Uterus (tissue), 4 donors: ENCODE measurements around the gene CCR9. TPM values are rescaled to one million over a fixed set of nuclear protein-coding genes. Genes with fewer than 3 reads are reported as not detected.

Experiments used
- DNase-seq, 2 donors: peaks; one replicate each; pipeline ENCODE4 v3.0.0-alpha.2; 2019 to 2020
- H3K27ac ChIP-seq, 2 donors: fragments of 200-600 bp; sonication (generic); 1 replicate in 1 of 2; 2 replicates in 1 of 2; pipeline ENCODE4 v1.5.1; 2016 to 2018
- H3K27me3 ChIP-seq, 2 donors: fragments of 200-600 bp; sonication (generic); one replicate each; pipeline ENCODE4 v1.5.1; 2018 to 2019; ENCODE audit warnings: control low read depth in 1 of 2
- H3K36me3 ChIP-seq, 2 donors: fragments of 200-600 bp; sonication (generic); one replicate each; pipeline ENCODE4 v1.5.1; 2019; ENCODE audit warnings: control low read depth in 1 of 2
- H3K4me1 ChIP-seq, 2 donors: fragments of 200-600 bp; sonication (generic); one replicate each; pipeline ENCODE4 v1.5.1; 2018 to 2019; ENCODE audit warnings: control low read depth in 1 of 2
- H3K4me3 ChIP-seq, 2 donors: fragments of 200-600 bp; sonication (generic); 1 replicate in 1 of 2; 2 replicates in 1 of 2; pipeline ENCODE4 v1.5.1; 2018 to 2019; ENCODE audit warnings: mild to moderate bottlenecking in 1 of 2
- H3K9me3 ChIP-seq, 2 donors: fragments of 200-600 bp; sonication (generic); one replicate each; pipeline ENCODE4 v1.5.1; 2019; ENCODE audit warnings: control low read depth in 1 of 2
- POLR2A ChIP-seq, 2 donors: fragments of 450-650 bp; IDR thresholded peaks; one replicate each; pipeline ENCODE4 v1.6.1; 2016; ENCODE audit warnings: antibody characterized with exemption in 2 of 2, mild to moderate bottlenecking in 1 of 2, moderate library complexity in 1 of 2
- intact Hi-C: fragments of 100-400 bp; cut with DNase I; formaldehyde crosslinking; loops from one replicate; pipeline ENCODE4 v1.15.1; 2023; ENCODE audit warnings: low total_unique reads
- total RNA-seq, 4 donors: library from RNA; depleted of rRNA in 3 of 4; stranded (reverse); fragments of >200 nt in 3 of 4; gene quantifications; one replicate each; pipeline versions ENCODE4 v1.1.0 to v1.2.4, GENCODE V29; 2014 to 2023
- TF ChIP-seq, protein P1 (sequence below), 4 experiments: fragments of 200-600 bp in 2 of 4; fragments of 450-650 bp in 2 of 4; sonication (generic) in 2 of 4; IDR thresholded peaks; one replicate each; pipeline ENCODE4 v1.5.1; 2016 to 2019; ENCODE audit warnings: antibody characterized with exemption in 4 of 4, mild to moderate bottlenecking in 2 of 4, moderate library complexity in 1 of 4
- donor health status: DM: yes; HTN: yes; CAD: no.

CCR9 gene
- total RNA-seq, 4 donors from 2014 or later, result 0.14 TPM; not detected in 3

GRCh38 chr3:45865563-45865962 lies 20.8 kb upstream of the CCR9 start:
- intact Hi-C loops, result no loop called here
- TF ChIP-seq, protein P1, sequence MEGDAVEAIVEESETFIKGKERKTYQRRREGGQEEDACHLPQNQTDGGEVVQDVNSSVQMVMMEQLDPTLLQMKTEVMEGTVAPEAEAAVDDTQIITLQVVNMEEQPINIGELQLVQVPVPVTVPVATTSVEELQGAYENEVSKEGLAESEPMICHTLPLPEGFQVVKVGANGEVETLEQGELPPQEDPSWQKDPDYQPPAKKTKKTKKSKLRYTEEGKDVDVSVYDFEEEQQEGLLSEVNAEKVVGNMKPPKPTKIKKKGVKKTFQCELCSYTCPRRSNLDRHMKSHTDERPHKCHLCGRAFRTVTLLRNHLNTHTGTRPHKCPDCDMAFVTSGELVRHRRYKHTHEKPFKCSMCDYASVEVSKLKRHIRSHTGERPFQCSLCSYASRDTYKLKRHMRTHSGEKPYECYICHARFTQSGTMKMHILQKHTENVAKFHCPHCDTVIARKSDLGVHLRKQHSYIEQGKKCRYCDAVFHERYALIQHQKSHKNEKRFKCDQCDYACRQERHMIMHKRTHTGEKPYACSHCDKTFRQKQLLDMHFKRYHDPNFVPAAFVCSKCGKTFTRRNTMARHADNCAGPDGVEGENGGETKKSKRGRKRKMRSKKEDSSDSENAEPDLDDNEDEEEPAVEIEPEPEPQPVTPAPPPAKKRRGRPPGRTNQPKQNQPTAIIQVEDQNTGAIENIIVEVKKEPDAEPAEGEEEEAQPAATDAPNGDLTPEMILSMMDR (IDR thresholded peaks at IDR 0.05), result no peak
- no peak for TF ChIP-seq POLR2A (IDR thresholded peaks at IDR 0.05)
- H3K27ac ChIP-seq, result no peak overlapping the region
- no peak overlapping the region for H3K4me3 ChIP-seq
- DNase-seq, result no peak
- no peaks in the 10 kb centered on the region for H3K27me3 ChIP-seq
- H3K36me3 ChIP-seq, result no peaks in the 10 kb centered on the region
- no peaks in the 10 kb centered on the region for H3K4me1 ChIP-seq
- peaks cover 0 to 3% of the 10 kb centered on the region in 2 donors for H3K9me3 ChIP-seq

GRCh38 chr3:45868213-45868612 lies 18.1 kb upstream of the CCR9 start:
- TF ChIP-seq POLR2A (IDR thresholded peaks at IDR 0.05), result no peak
- TF ChIP-seq, protein P1 (IDR thresholded peaks at IDR 0.05), result no peak
- intact Hi-C loops, result no loop called here
- no peaks in the 10 kb centered on the region for H3K36me3 ChIP-seq
- DNase-seq, result no peak
- no peaks in the 10 kb centered on the region for H3K27me3 ChIP-seq
- H3K27ac ChIP-seq, result no peak overlapping the region
- H3K4me1 ChIP-seq, result no peaks in the 10 kb centered on the region
- peaks cover 0 to 3% of the 10 kb centered on the region in 2 donors for H3K9me3 ChIP-seq
- H3K4me3 ChIP-seq, result no peak overlapping the region

DNA sequence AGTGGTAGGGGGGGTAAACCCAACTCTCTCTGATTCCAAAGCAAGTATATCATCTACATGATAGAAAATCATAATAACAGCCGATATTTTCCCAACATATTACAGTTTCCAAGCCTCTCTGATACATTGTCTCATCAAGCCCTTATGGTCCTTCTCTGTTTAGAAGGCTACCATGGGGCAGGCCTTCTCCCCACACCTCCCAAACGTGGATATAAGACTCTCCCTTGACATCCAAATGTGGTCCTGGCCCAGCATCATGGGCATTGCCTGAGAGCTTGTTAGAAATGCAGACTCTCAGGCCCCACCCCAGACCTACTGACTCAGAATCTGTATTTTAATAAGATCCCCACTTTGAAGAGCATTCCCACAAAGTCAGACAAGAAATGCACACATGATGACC lies 17.7 kb upstream of the CCR9 start:
- H3K4me3 ChIP-seq, result no peak overlapping the region
- no peak overlapping the region for H3K27ac ChIP-seq
- intact Hi-C loops, result no loop called here

DNA sequence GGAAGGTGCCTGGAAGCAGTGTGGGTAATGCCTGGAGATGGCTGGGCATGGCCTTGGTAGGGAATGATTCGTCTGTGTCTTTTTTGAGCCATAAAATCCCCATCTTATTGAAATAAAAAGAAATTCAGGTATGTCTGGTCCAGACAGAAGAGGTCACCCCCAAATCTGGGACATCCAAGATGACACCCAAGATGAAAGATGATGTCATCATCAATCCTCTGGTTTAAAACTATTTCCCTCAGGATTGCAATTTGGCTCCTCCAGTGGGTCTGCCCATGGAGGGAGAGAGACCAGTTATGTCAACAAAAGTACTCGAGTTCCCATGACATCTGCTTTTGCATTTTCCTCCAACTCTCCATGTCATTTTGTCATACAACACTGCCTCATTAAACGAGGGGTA lies 16.7 kb upstream of the CCR9 start:
- Histone ChIP-seq H3K4me3 (no peak overlapping the region), H3K27me3 (no peaks in the 10 kb centered on the region), H3K9me3 (peaks cover 0 to 3% of the 10 kb centered on the region in 2 donors), H3K36me3 (no peaks in the 10 kb centered on the region), H3K27ac (no peak overlapping the region), H3K4me1 (no peaks in the 10 kb centered on the region)
- TF ChIP-seq, protein P1 (IDR thresholded peaks at IDR 0.05), result no peak
- TF ChIP-seq POLR2A (IDR thresholded peaks at IDR 0.05), result no peak
- DNase-seq, result no peak
- intact Hi-C loops, result no loop called here

More for the DNA sequence above, 17.7 kb upstream of the CCR9 start:
- H3K4me1 ChIP-seq, result no peaks in the 10 kb centered on the region
- no peaks in the 10 kb centered on the region for H3K27me3 ChIP-seq
- no peak for DNase-seq
- no peaks in the 10 kb centered on the region for H3K36me3 ChIP-seq
- TF ChIP-seq POLR2A (IDR thresholded peaks at IDR 0.05), result no peak
- TF ChIP-seq, protein P1 (IDR thresholded peaks at IDR 0.05), result no peak
- H3K9me3 ChIP-seq, result peaks cover 0 to 2% of the 10 kb centered on the region in 2 donors

DNA sequence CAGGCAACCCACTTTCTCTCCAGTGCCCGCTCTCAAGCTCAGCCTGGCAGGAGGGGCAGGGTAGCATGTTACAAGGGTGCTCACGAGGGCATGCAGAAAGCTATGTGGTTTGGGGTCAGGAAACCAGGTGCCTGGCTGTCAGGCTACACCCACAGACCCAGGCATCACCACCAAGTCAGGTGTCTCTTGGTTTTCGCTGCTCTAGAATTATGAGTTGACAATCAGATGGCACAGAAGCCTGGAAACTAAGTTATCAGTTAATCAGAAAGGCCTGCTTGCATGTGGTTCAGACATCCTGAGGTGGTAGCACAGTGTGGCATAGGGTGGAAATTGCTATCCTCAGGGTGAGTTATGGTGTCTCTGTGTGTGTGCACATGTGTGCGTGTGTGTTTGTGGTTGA lies 16.2 kb upstream of the CCR9 start:
- Histone ChIP-seq H3K27me3 (no peaks in the 10 kb centered on the region), H3K9me3 (peaks cover 0 to 3% of the 10 kb centered on the region in 2 donors), H3K4me3 (no peak overlapping the region), H3K4me1 (no peaks in the 10 kb centered on the region), H3K36me3 (no peaks in the 10 kb centered on the region), H3K27ac (no peak overlapping the region)
- no peak for TF ChIP-seq POLR2A (IDR thresholded peaks at IDR 0.05)
- no peak for DNase-seq
- intact Hi-C loops, result no loop called here

DNA sequence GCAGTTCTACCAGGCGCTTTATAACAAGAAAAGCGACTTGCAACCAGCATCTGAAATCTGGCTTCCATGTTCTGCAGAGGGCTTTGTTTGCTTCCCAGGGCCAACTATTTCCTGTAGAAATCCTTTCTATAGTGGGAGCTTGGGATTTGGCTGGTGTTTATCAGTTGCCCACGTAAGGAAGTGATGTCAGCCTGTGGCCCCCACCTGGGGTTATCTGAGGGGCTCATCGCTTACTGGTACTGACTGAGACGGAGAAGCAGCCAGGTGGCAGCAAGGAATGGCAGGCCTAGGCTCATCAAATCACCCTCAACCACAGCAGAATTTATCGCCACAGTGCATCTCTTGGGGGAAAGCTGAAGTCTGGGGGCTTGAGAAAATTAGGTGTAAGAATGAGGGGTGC lies 14.6 kb upstream of the CCR9 start:
- Histone ChIP-seq H3K4me1 (no peaks in the 10 kb centered on the region), H3K36me3 (no peaks in the 10 kb centered on the region), H3K9me3 (peaks cover 0 to 3% of the 10 kb centered on the region in 2 donors), H3K27ac (no peak overlapping the region), H3K27me3 (no peaks in the 10 kb centered on the region), H3K4me3 (no peak overlapping the region)
- intact Hi-C loops, result no loop called here
- no peak for DNase-seq
- TF ChIP-seq, protein P1 (IDR thresholded peaks at IDR 0.05), result no peak
- no peak for TF ChIP-seq POLR2A (IDR thresholded peaks at IDR 0.05)
